GM18517 (cell line): ENCODE measurements around the gene PDE10A.
"Not testable (repeated sequence)": the region's sequence is repeated elsewhere in the genome, so short reads cannot be mapped to it uniquely, and the experiment has no call there.

Experiments
- ATAC-seq: cut with Tn5 transposase; IDR thresholded peaks from one replicate; pipeline ENCODE4 v1.9.1; 2021; ENCODE audit warnings: mild to moderate bottlenecking, moderate library complexity; ENCODE audit not compliant: unreplicated experiment

The PDE10A gene

GRCh38 chr6:165594584-165595333 lies 68.3 kb downstream of the PDE10A start:
- ATAC-seq: no peak

DNA sequence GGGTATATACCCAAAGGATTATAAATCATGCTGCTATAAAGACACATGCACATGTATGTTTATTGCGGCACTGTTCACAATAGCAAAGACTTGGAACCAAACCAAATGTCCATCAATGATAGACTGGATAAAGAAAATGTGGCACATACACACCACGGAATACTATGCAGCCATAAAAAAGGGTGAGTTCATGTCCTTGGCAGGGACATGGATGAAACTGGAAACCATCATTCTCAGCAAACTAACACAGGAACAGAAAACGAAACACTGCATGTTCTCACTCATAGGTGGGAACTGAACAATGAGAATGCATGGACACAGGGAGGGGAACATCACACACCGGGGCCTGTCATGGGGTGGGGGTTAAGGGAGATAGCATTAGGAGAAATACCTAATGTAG lies 70.1 kb downstream of the PDE10A start:
- ATAC-seq: not testable (repeated sequence)

DNA sequence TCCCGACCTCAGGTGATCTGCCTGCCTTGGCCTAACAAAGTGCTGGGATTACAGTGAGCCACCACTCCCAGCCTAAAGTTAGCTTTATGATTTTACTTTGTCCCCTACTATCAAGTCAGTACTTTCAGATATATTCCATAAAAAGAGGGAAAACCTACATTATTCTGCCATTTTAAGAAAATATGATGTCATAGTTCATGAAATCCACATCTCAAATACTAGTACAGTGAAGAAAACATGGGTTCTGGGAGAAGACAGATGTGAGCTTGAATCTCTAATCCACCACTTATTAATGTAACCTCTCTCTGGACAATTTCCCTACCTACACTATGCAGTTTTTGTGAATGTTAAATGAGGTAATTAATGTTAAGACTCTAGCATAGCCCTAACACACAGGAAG lies 74.5 kb downstream of the PDE10A start:
- no peak for ATAC-seq

GRCh38 chr6:165587206-165587605 lies 75.8 kb downstream of the PDE10A start:
- ATAC-seq: no peak

DNA sequence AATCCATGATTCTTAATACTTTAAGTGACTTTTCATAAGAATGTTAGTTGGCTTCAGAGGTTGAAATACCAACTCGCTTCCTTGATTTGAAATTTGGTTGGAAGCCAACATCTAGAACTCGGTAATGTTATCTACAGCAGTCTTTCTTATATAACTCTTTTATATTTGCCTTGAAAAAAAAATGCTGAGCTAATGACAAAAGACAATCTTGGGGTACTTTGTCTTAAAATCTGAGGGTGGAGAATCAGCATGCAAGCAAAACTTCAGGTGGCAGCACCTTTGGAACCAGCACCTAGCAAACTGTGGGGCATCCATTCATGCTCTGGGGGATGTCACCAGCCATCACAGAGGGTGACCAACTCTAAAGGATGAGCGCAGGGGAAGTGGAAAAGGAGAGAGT lies 76.3 kb downstream of the PDE10A start:
- no peak for ATAC-seq

DNA sequence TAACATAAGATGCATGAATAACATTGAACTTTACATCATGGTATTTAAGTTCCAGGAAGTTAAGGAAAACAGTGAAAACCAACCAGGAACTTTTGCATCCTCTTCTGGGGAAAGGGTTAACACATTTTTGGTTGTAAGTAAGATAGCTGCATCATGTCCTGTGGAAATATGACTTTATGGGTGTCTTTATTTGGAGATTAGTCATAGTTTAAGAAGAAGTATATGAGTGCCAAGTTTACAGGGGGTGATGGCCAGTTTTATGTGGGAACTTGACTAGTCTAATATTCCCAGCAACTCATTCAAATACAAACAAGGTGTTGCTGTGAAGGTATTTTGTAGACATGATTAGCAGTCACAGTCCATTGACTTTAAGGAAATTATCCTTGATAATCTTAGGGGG lies 78.0 kb downstream of the PDE10A start:
- no peak for ATAC-seq

- ATAC-seq: no peak
Measured at GRCh38 chr6:165584541-165584940, 78.5 kb downstream of the PDE10A start.

- ATAC-seq: no peak
Measured at GRCh38 chr6:165581678-165582077, 81.4 kb downstream of the PDE10A start.

DNA sequence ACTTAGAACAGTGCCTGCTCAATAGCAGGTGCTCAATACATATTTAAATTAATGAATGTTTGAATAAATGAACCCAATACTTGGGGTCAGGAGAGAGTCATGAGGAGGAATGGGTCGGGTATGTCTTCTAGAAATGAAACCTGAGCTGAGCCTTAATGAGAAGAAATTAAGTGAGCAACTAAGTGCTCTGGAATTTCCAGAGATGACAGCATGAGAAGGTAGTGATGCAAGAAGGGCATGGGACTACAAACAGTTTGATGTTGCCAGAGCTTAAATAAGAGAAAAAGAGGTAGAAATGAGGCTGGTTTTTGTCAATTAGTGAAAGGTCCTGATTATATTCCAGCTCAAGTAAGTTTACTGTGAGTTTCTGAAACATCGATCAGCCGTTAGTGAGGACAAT lies 82.9 kb downstream of the PDE10A start:
- ATAC-seq: no peak

DNA sequence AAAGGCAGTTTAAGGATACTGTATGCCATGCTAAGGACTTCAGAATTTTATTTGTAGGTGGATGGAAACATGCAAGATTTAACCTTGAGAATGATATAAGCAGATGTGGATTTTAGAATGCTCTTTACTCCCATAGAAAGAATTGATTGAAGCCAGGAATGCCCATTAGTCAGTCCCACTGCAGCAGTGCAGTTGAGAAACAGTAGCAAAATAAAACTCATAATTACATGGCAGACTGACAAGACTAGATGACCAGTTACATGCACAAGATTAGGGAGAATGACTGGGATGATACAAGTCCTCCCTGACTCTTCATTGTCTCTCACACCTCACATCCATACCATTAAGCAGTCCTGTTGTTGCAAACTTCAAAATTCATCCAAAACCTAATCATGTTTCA lies 83.9 kb downstream of the PDE10A start:
- no peak for ATAC-seq

DNA sequence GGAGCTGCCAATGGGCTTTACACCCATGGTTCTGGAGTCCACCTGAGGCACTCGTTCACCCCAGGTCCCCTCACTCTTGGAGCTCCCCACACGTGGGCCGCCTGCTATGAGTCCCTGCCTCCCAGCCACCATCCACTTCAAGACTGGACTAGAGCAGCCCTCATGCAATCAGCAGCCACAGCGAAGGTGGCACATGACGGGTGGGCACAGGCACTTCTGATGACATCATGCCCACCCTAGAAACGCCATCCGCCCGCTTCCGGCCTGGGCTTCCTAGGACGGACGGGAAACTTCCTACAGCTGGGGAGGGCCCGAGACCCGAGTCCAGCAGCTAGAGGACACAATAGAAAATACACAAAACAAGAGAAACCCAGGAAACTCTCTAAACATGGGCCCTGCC lies 85.5 kb downstream of the PDE10A start:
- ATAC-seq: no peak

DNA sequence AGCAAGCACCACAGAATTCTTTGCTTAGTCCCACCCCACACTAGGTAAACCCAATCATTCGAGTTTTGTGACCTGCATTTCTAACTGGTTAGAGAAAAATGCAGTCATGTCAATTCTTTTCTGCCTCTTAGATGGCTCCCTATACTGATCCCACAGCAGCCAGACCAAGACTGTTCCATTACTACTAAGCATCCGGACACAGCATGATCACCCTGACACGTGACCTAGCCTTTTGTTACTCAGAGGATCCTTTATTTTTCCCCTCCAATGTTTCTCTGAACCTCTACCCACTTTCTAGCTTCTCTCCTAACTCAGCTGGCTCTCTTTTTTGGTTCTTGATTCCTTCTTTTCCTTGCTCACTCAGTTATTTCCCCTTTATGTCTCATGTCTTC lies 87.9 kb downstream of the PDE10A start:
- no peak for ATAC-seq

DNA sequence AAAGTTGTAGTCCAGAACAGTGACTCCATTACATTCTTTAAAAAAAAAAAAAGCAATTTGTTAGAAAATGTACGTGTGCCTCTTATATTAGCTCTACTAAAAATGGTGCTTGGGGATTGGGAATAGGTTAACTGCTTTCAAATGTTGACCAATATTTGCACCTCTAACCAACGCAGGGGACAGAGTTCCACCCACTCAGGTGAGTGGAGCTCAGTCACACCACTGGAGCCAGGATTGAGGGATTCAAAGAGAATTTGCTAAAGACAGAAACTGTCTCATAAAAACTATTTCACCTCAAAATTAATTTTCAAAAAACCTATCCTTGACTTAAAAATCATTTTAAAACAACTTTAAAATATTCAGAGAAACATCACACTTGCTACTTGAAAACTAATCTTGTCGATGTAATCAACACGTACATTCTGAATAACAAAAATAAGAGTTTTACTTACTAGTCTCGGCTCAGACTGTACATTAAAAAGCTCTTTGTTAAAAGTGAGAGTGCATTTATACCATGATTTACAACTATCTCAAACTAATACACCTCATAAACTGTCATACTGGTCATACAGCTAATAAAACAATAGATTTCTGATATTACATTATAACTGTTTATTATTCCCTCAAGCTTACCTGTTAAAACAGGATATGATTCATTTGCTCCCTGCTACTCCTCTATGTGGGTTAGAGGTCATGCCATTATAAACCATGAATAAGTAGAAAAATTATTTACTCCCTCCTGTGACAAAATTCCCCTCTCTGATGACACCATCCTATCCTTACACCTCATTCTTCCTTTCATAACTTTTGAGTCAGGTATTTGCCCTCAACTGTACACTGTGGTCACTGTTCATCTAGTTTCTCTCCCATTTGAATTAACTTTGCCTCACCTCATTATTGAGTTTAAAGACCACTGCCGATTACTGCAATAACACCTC lies 88.6 kb downstream of the PDE10A start:
- ATAC-seq: no peak

DNA sequence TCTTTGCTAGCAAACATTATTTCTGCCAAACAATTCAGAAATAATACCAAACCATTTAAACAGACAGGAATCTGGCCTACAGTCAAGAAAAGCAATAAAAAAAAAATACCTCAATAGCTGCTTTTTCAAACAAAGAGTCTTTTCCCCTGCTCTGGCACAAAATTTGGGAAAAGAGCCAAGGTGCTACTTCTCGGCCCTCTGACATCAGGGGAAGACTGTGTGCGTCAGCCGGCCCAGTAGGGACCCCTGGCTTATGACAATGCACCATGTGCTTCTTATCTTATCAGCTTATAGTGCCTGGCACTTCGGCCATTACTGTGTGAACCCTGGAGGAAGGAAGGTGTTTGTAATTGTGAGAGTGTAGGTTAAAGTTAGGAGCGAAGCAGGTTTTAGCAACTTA lies 89.4 kb downstream of the PDE10A start:
- no peak for ATAC-seq

DNA sequence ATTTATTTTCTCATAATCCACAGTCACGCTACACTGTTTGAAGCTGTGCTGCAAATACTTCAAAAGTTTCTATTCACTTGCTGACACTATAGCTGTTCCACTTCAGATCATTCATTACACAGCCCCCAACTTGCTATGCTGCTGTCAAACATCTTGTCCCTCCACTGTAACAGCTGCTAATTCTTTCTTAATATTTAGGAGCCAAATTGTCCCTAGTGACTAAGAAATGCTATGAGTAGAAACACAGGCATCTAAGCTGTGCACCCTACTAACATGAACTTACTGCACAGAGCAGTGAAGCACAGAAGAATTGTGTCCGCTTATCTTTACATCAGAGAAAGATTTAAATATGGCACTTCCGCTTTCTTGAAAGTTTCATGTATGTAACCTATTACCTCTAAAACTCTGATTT lies 91.3 kb downstream of the PDE10A start:
- ATAC-seq: peak; percentile 83

- ATAC-seq: no peak
Measured at GRCh38 chr6:165571068-165571682, 91.9 kb downstream of the PDE10A start.

- ATAC-seq: no peak
Measured at GRCh38 chr6:165568326-165568725, 94.7 kb downstream of the PDE10A start.

DNA sequence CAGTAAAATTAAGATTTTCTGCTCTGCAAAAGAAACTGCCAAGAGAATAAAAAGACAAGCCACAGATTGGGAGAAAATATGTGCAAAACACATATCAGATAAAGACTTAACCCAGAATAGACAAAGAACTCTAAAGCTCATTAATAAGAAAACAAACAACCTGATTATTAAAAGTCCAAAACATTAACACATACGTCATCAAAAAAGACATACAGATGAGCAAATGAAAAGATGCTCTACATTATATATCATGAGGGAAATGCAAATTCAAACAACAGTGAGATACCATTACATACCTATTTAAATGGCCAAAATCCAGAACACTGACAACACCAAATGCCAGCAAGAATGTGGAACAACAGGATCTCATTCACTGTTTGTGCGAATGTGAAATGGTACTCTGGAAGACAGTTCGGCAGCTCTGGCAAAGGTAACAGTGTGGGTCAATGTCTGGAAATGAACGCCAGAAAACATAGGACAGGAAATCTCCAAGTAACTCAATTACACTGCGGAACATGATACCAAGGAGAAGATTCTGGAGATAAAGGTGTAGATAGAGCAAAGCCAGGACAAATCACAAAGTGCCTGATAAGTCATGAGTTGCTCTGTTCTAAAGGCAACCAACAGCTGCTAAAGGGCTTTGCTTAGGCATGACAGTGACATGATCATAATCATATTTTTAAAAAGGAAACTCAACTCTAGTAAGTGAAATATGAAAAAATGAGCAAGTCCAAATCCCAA lies 96.8 kb downstream of the PDE10A start:
- ATAC-seq: no peak

DNA sequence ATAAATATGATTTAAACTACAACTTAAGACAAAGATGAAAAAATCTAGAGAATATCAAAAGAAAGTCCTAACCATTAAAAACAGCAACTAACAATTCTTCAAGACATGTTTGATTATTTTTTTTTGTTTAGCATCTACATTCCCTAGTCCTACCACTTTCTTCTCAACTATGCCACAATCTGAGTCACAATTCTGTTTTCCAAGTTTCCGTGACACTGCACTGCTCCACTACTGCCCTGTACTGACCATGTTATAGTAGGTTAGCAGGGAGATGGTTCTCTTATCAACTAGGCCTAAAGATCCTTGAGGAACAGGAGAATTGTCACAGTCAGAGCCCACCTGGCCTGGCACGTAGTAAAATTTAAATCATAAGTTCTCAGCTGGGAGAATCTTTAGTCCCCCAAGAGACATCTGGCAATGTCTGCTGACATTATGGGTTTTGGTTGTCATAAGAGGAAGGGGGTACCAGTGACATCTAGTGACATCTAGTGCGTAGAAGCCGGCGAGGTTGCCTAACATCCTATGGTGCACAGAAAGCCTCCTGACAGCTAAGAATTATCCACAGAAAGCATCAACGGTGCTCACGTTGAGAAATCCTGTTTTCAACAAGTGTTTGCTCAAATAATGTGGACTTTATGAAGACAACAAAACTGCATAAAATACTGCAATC lies 100.5 kb downstream of the PDE10A start:
- ATAC-seq: no peak

DNA sequence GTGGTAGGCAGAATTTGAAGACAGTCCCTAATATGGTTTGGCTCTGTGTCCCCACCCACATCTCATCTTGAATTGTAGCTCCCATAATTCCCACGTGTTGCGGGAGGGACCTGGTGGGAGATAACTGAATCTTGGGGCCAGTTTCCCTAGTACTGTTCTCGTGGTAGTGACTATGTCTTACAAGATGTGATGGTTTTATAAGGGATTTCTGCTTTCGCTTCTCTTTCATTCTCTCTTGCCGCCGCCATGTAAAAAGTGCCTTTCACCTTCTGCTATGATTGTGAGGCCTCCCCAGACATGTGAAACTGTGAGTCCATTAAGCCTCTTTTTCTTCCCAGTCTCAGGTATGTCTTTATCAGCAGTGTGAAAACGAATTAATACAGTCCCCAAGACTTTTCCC lies 103.4 kb downstream of the PDE10A start:
- ATAC-seq: no peak
